GM21423 (cell line): ENCODE measurements around the gene CYB5A.

Experiments used
- ATAC-seq: cut with Tn5 transposase; IDR thresholded peaks from one replicate; pipeline ENCODE4 v1.9.1; 2021; ENCODE audit warnings: mild to moderate bottlenecking, moderate library complexity; ENCODE audit not compliant: unreplicated experiment

Gene CYB5A

GRCh38 chr18:74219056-74219455 is 72.7 kb downstream of the CYB5A start:
- ATAC-seq, result no peak

- no peak for ATAC-seq
These were observed 74.2 kb downstream of the CYB5A start for GRCh38 chr18:74217476-74218143.

DNA sequence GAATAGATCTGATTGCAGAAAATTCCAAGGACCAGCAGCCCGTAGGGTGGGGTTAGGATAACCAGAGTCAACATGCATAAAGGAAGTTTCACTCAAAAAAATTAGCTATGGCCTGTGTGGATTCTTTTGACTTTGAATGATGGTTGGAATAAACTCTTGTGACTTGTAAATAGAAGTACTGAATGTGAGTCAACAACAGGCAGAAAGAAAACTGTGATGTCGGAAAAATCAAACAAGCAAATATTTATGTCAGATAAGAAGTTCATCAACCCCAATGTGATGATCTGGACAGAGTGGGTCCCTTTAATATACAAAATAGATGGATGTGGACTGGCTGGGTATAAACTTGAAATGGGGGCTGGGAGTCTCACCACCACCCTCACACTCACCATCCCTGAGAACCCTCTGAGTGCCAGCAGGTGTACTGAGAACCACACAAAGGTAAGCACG is 75.1 kb downstream of the CYB5A start:
- ATAC-seq, result no peak

DNA sequence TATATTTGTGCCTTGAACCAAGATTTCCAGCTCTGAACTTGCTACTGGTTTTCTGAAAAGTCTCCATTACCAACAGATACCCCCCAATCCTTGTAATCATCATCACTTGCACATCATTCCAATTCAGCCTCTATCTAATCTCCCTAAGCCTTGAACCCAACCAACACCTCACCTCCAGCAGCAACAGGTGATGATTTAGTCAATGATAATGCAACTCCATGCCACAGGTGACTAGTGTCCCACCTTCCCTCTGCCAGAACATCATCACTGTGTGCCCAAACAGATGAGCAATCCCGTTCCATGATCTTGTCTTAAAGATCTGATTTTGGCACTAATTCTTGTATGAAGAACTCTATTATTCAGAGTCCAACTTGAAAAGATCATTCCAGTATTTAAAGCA is 75.9 kb downstream of the CYB5A start:
- ATAC-seq, result no peak

GRCh38 chr18:74213429-74213828 is 78.3 kb downstream of the CYB5A start:
- ATAC-seq, result no peak

DNA sequence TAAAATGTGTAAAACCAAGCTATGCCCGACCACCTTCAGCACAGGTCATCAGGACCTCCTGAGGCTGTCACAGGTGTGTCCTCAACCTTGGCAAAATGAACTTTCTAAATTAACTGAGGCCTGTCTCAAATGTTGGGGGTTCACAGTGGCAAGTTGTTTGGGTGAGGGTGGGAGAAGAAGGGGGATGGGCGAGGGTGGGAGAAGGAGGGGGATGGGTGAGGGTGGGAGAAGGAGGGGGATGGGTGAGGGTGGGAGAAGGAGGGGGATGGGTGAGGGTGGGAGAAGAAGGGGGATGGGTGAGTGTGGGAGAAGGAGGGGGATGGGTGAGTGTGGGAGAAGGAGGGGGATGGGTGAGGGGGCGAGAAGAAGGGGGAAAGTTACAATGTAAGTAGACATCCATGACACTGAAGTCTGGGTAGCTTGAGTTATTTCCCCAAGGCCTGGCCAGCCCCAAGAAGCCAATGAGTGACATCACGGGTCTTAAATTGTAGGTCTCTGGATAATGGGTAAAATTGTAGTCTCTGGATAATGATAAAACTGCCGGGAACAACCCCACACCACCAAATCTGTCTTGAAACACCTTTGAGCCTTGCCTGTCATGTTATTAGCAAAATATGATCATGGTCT is 87.1 kb downstream of the CYB5A start:
- no peak for ATAC-seq

DNA sequence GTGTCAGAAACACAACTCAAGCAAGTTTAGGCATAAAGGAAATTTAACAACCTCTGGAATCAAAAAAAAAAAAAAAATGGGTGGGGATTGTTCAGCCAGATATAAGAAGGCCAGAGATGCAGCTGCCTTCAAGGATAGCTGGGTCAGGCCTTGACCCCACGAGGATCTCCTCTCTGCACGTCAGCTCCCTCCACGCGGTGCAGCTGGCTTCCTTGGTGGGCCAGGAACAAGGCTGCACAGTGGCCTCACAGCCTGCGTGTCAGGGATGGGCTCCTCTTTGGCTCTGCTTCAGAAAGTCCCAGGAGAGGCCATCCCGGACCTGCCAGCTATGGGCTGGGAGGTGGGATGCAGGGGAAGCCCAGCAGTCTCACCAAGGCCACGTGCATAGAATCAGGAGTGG is 88.0 kb downstream of the CYB5A start:
- ATAC-seq, result no peak
